IPS-18a (cell line): Measurements from ENCODE around the gene KAZALD1.
A peak's percentile ranks its signal among the peaks of the same experiment; 100 is the strongest.
"Not testable (repeated sequence)": the region's sequence is repeated elsewhere in the genome, so short reads cannot be mapped to it uniquely, and the experiment has no call there.

ENCODE experiments used
- H3K27ac ChIP-seq: one replicate; pipeline ENCODE4 v1.5.1; 2013; ENCODE audit warnings: low read length
- H3K27me3 ChIP-seq: one replicate; pipeline ENCODE4 v1.6.1; 2013; ENCODE audit warnings: mild to moderate bottlenecking, low read length; ENCODE audit not compliant: control insufficient read depth, insufficient read depth
- H3K36me3 ChIP-seq: one replicate; pipeline ENCODE4 v1.6.1; 2013; ENCODE audit warnings: low read depth, low read length; ENCODE audit not compliant: control insufficient read depth
- H3K4me1 ChIP-seq: one replicate; pipeline ENCODE4 v1.6.1; 2013; ENCODE audit warnings: low read depth, low read length; ENCODE audit not compliant: control insufficient read depth
- H3K4me3 ChIP-seq: one replicate; pipeline ENCODE4 v1.5.1; 2013; ENCODE audit warnings: low read length
- H3K9ac ChIP-seq: one replicate; pipeline ENCODE4 v1.6.1; 2013; ENCODE audit warnings: mild to moderate bottlenecking, low read length, moderate library complexity
- H3K9me3 ChIP-seq: one replicate; pipeline ENCODE4 v1.6.1; 2013; ENCODE audit warnings: low read depth, low read length; ENCODE audit not compliant: control insufficient read depth

KAZALD1 gene

DNA sequence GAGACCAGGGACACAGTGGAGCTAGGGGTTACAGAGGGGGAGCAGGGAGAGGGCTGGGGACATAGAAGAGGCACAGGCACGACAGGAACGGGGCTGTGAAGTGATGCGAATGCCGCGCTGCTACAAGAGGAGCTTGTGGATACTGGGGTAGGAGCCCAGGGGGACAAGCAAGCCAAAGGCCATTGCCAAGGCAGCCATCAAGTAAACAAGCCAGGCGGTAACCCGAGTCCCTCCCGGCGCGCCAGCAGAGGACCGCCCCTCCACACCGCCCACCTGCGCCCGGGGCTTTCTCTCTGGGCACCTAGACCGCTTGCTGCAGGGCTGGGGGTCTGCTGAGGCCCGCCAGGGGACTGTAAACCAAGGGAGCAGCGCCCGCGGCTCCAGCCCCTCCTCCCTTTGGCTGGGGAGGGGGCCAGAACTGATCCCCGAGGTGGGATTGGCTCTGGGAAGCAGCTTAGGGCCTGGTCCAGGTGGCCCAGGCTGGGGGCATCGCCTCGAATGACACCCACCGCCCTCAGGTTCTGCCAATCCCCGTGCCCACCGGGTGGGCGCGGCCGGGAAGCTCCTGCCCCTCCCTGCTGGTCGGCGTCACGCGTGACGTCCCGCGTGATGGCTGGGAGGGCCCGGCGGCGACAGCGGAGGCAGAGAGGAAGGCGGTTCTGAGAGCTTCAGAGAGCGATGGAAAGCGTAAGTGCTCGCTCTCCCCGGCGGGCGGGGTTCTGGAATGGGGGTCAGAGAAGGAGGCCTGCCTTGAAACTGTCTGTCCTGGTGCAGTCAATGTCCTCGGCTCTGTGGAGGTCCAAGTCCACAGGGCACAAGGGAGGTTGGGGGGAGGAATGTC is 29.8 kb upstream of the KAZALD1 start:
- no peak overlapping the region for H3K27ac ChIP-seq
- no peaks in the 10 kb centered on the region for H3K36me3 ChIP-seq
- no peaks in the 10 kb centered on the region for H3K9me3 ChIP-seq
- peaks cover 22% of the 10 kb centered on the region for H3K4me1 ChIP-seq
- H3K9ac ChIP-seq: no peak overlapping the region
- peak overlapping the region; percentile 69 for H3K4me3 ChIP-seq
- peaks cover 68% of the 10 kb centered on the region for H3K27me3 ChIP-seq

DNA sequence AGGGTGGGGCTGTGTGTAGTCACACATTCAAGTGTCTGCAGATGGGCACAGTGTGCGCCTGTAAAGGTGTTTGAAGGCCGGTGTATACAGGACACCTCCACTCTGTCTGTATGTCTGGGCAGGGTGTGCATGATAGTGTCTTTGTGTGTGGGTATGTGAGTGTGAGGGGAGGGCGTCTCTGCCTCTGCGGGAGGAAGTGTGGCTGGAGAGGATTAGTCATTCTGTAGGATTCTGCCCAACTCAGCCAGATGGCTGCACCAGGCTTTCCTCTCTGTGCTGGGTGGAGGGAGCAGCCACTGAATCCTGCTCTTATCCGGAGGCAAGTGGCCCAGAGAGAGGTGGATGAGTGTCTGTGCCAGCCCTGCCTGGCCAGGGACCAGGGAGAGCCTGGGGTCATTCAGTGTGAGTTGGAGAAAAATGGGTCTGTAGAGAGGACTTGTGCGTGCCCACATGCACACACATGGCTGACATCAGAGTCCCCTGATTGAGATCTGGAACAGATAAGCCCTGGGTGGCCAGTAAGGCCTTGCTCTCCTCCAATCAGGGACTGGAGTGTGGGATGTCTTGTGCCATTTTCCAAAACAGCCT is 29.1 kb upstream of the KAZALD1 start:
- Histone ChIP-seq H3K36me3 (no peaks in the 10 kb centered on the region), H3K9ac (no peak overlapping the region), H3K27ac (no peak overlapping the region), H3K4me1 (peaks cover 22% of the 10 kb centered on the region), H3K9me3 (no peaks in the 10 kb centered on the region), H3K27me3 (peaks cover 73% of the 10 kb centered on the region), H3K4me3 (peak overlapping the region; percentile 69)

DNA sequence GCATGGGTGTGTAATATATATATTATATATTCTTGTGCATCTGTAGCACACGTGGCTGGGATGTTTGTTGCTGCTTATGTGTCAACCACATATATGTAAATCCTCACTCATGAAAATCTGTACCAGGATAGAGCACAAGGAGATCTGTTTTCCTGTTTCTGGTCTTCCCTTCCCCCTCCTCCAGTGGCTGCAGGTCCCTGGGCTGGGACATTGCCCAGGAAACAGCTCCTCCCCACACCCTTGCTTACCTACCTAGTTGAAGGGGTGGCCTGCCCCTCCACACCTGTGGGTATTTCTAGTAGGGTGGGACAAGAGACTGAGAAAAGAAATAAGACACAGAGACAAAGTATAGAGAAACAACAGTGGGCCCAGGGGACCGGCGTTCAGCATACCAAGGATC is 28.5 kb upstream of the KAZALD1 start:
- peaks cover 22% of the 10 kb centered on the region for H3K4me1 ChIP-seq
- no peaks in the 10 kb centered on the region for H3K36me3 ChIP-seq
- peaks cover 79% of the 10 kb centered on the region for H3K27me3 ChIP-seq
- no peak overlapping the region for H3K9ac ChIP-seq
- H3K4me3 ChIP-seq: no peak overlapping the region
- H3K27ac ChIP-seq: no peak overlapping the region
- no peaks in the 10 kb centered on the region for H3K9me3 ChIP-seq

DNA sequence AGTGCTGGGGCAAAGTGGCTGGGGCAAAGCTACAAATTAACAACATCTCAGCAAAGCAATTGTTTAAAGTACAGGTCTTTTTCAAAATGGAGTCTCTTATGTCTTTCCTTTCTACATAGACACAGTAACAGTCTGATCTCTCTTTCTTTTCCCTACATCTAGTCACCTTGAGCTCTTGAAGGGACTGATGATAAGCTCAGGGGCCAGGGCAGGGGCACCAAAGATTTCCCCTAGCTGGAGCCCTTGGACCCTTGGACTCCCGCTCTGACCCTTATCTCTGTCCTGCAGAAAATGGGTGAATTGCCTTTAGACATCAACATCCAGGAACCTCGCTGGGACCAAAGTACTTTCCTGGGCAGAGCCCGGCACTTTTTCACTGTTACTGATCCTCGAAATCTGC is 27.4 kb upstream of the KAZALD1 start:
- not testable (repeated sequence) for H3K4me3 ChIP-seq, H3K9ac ChIP-seq, H3K9me3 ChIP-seq, H3K27ac ChIP-seq, H3K36me3 ChIP-seq
- Histone ChIP-seq H3K27me3 (peaks cover 88% of the 10 kb centered on the region), H3K4me1 (peaks cover 19% of the 10 kb centered on the region)

DNA sequence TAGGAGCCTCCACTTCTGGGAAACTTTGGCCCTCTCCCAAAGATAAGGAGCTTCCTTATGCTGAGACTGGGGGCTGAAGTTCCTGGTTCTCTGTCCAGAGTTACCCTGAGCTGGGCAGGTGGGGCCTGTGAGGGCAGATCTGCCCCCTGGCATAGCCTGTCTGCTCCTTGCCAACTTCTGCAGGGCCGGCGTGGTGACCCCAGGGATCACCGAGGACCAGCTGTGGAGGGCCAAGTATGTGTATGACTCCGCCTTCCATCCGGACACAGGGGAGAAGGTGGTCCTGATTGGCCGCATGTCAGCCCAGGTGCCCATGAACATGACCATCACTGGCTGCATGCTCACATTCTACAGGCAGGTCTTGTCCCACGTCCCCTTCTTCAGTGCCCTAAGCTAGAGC is 26.5 kb upstream of the KAZALD1 start:
- no peak overlapping the region for H3K9ac ChIP-seq
- no peaks in the 10 kb centered on the region for H3K9me3 ChIP-seq
- no peak overlapping the region for H3K27ac ChIP-seq
- peaks cover 93% of the 10 kb centered on the region for H3K27me3 ChIP-seq
- H3K4me1 ChIP-seq: peaks cover 13% of the 10 kb centered on the region
- H3K4me3 ChIP-seq: no peak overlapping the region
- no peaks in the 10 kb centered on the region for H3K36me3 ChIP-seq

DNA sequence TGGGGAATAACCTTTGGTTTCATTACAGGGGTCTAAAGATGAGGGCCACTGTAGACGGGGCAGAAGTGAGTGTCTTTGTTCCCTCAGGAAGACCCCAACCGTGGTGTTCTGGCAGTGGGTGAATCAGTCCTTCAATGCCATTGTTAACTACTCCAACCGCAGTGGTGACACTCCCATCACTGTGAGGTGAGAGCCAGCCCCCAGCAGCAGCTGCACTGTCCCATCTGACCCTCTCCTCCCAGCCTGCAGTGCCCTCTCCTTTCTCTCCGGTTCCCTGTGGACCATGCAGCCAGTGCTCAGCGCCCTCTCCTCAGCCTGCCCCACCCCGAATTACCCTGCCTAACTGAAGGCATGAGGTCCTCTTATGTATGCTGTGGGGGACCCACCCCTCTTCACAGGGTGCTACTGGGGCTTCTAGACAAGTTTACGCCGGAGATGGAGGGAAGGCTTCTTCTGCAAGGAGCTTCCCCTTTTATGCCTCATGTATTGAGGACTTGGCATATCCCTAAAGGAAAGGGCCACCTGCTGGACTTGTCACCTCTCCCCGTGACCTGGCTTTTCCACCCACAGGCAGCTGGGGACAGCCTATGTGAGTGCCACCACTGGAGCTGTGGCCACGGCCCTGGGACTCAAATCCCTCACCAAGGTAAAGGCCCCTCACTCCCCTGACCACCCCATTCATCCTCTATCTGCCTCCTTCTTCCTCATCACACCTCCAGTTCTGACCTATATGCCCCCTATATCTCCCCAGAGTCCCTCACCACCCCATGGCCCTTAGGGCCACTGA is 25.7 kb upstream of the KAZALD1 start:
- H3K4me1 ChIP-seq: peaks cover 11% of the 10 kb centered on the region
- H3K36me3 ChIP-seq: no peaks in the 10 kb centered on the region
- no peaks in the 10 kb centered on the region for H3K9me3 ChIP-seq
- H3K27me3 ChIP-seq: peaks cover 86% of the 10 kb centered on the region
- no peak overlapping the region for H3K9ac ChIP-seq
- H3K27ac ChIP-seq: no peak overlapping the region
- H3K4me3 ChIP-seq: no peak overlapping the region

DNA sequence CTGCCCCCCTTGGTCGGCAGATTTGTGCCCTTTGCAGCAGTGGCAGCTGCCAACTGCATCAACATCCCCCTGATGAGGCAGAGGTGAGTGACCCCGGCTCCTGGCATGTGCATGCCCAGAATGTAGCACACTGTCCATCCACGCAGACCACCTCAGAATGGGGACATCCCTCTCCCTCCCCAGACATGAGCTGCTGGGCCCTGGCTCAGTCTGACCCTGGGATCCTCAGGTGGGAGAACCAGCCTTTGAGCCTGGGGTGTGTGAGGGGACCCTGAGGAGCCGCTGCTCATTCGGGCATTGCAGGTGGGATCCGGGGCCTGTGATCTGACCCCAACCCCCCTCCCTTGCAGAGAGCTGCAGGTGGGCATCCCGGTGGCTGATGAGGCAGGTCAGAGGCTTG is 25.1 kb upstream of the KAZALD1 start:
- no peaks in the 10 kb centered on the region for H3K9me3 ChIP-seq
- peaks cover 80% of the 10 kb centered on the region for H3K27me3 ChIP-seq
- no peaks in the 10 kb centered on the region for H3K36me3 ChIP-seq
- no peak overlapping the region for H3K9ac ChIP-seq
- H3K27ac ChIP-seq: no peak overlapping the region
- no peak overlapping the region for H3K4me3 ChIP-seq
- peaks cover 5% of the 10 kb centered on the region for H3K4me1 ChIP-seq

DNA sequence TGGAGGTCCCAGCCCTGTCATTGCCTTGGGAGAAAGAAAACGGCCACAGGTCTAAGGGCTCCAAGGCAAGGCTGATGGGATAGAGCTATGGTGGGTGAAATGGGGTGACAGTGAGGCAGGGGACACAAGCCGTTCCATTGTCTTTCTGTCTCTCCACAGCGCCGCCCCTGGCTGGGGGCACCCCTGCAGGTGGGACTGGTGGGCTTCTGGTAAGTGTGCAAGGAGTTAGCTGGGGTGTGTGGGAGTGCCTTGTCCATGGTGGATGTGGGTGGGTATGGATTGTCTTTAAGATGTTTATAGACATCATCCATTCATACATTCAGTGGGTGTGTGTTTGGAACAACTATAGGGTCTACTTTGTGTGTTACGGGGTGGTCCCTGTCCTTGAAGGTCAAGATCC is 23.3 kb upstream of the KAZALD1 start:
- H3K27ac ChIP-seq: no peak overlapping the region
- H3K36me3 ChIP-seq: no peaks in the 10 kb centered on the region
- no peaks in the 10 kb centered on the region for H3K4me1 ChIP-seq
- peaks cover 66% of the 10 kb centered on the region for H3K27me3 ChIP-seq
- H3K9me3 ChIP-seq: no peaks in the 10 kb centered on the region
- no peak overlapping the region for H3K9ac ChIP-seq
- no peak overlapping the region for H3K4me3 ChIP-seq

DNA sequence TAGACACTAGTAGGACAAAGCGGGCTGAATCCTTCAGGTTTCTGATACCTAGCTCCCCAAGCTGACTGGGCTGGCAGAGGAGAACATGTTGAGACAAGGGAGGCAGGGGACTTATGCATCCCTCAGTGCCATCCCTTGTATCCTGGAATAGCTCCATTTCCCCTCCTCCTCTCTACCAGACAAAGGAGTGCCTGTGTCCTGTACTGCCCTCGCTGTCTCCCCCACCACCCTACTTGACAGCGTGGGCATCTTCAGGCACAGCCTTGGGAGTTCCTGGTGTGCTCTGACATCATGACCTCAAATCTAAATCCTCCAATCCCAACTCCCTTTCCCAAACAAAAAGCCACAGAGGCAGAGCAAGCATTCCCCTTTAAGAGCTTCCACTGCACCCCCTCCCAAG is 21.7 kb upstream of the KAZALD1 start:
- H3K4me3 ChIP-seq: no peak overlapping the region
- peaks cover 66% of the 10 kb centered on the region for H3K27me3 ChIP-seq
- no peak overlapping the region for H3K27ac ChIP-seq
- no peak overlapping the region for H3K9ac ChIP-seq
- no peaks in the 10 kb centered on the region for H3K36me3 ChIP-seq
- H3K4me1 ChIP-seq: no peaks in the 10 kb centered on the region
- no peaks in the 10 kb centered on the region for H3K9me3 ChIP-seq

DNA sequence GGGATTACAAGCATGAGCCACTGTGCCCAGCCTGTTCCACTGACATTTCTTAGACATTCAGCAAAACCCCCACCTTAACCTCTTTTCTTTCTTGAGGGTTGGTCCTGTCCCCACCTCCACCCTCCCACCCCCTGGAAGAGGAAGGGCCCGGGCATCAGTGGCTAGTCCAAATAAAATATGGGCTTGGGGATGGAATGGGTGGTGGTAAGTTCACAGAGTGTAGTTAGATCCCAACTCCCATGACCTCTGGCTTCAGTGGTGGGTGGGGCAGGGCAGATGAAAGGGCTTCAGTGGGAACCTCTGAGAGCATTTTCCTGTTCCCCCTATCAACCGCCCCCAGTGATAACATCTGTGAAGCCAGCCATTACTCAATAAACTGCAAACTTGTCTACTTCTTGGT is 20.9 kb upstream of the KAZALD1 start:
- Histone ChIP-seq H3K9me3 (no peaks in the 10 kb centered on the region), H3K36me3 (no peaks in the 10 kb centered on the region), H3K27ac (no peak overlapping the region), H3K4me3 (no peak overlapping the region), H3K27me3 (peaks cover 66% of the 10 kb centered on the region), H3K9ac (no peak overlapping the region), H3K4me1 (no peaks in the 10 kb centered on the region)

DNA sequence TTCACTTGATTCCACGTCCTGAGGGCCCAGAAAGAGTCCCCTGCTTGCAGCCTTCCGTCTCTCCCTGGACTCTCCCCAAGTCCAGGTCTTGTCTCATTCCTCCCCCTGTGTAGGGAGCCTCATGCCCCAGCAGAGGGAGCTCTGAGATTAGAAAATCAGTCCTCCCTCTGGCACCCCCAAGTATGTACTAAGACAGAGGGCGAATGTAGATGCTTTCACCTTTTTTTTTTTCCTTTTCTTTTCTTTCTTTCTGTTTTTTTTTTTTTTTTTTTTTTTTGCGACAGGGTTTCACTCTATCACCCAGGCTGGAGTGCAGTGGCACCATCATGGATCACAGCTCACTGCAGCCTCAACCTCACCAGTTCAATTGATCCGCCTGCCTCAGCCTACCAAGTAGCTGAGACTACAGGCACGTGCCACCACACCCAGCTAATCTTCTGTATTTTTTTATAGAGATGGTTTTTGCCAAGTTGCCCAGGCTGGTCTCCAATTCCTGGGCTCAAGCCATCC is 20.5 kb upstream of the KAZALD1 start:
- H3K36me3 ChIP-seq: no peaks in the 10 kb centered on the region
- no peak overlapping the region for H3K4me3 ChIP-seq
- H3K27ac ChIP-seq: no peak overlapping the region
- no peak overlapping the region for H3K9ac ChIP-seq
- peaks cover 66% of the 10 kb centered on the region for H3K27me3 ChIP-seq
- H3K9me3 ChIP-seq: no peaks in the 10 kb centered on the region
- no peaks in the 10 kb centered on the region for H3K4me1 ChIP-seq
